HepG2 (cell line): ENCODE data around the gene ZNF117. TPM values are rescaled to one million over a fixed set of nuclear protein-coding genes. Genes with fewer than 3 reads are reported as not detected.

Experiments used
- CREB3 ChIP-seq: sonication (generic); formaldehyde crosslinking; IDR thresholded peaks from 2 replicates; pipeline ENCODE4 v1.5.0; 2020; ENCODE audit warnings: missing genetic modification reagents
- ELF4 ChIP-seq: sonication (generic); formaldehyde crosslinking; IDR thresholded peaks from 2 replicates; pipeline ENCODE4 v1.5.0; 2020; ENCODE audit warnings: missing genetic modification reagents, mild to moderate bottlenecking, moderate library complexity, borderline replicate concordance
- FOXK1 ChIP-seq: sonication (generic); formaldehyde crosslinking; IDR thresholded peaks from 2 replicates; pipeline ENCODE4 v1.4.0; 2020; ENCODE audit warnings: low read depth, missing genetic modification reagents, borderline replicate concordance
- FOXM1 ChIP-seq: sonication (generic); formaldehyde crosslinking; IDR thresholded peaks from 2 replicates; pipeline ENCODE4 v1.5.0; 2020; ENCODE audit warnings: missing genetic modification reagents
- HES4 ChIP-seq: sonication (generic); formaldehyde crosslinking; IDR thresholded peaks from 2 replicates; pipeline ENCODE4 v1.9.0; 2021; ENCODE audit warnings: mild to moderate bottlenecking, missing genetic modification reagents, borderline replicate concordance
- HOXA9 ChIP-seq: sonication (generic); formaldehyde crosslinking; IDR thresholded peaks from 2 replicates; pipeline ENCODE4 v1.8.1; 2022; ENCODE audit warnings: missing genetic modification reagents, mild to moderate bottlenecking, moderate library complexity, borderline replicate concordance
- PAWR ChIP-seq: sonication (generic); formaldehyde crosslinking; IDR thresholded peaks from 2 replicates; pipeline ENCODE4 v1.4.0; 2020; ENCODE audit warnings: missing genetic modification reagents, mild to moderate bottlenecking, borderline replicate concordance
- REPIN1 ChIP-seq: sonication (generic); formaldehyde crosslinking; IDR thresholded peaks from 2 replicates; pipeline ENCODE4 v1.8.0; 2022; ENCODE audit warnings: missing genetic modification reagents, low read depth, mild to moderate bottlenecking, borderline replicate concordance
- SNAI1 ChIP-seq: sonication (generic); formaldehyde crosslinking; IDR thresholded peaks from 2 replicates; pipeline ENCODE4 v1.5.0; 2020; ENCODE audit warnings: mild to moderate bottlenecking, missing genetic modification reagents, borderline replicate concordance
- YEATS4 ChIP-seq: sonication (generic); formaldehyde crosslinking; IDR thresholded peaks from 2 replicates; pipeline ENCODE4 v1.4.0; 2020; ENCODE audit warnings: missing genetic modification reagents, borderline replicate concordance
- ZBTB44 ChIP-seq: sonication (generic); formaldehyde crosslinking; IDR thresholded peaks from 2 replicates; pipeline ENCODE4 v1.4.0; 2020; ENCODE audit warnings: missing genetic modification reagents
- ZC3H13 ChIP-seq: sonication (generic); formaldehyde crosslinking; IDR thresholded peaks from 2 replicates; pipeline ENCODE4 v1.8.1; 2023; ENCODE audit warnings: mild to moderate bottlenecking, missing genetic modification reagents, moderate library complexity
- ZNF24 ChIP-seq: fragments of 450-650 bp; IDR thresholded peaks from 2 replicates; pipeline ENCODE4 v1.6.1; 2017; ENCODE audit warnings: antibody characterized with exemption, mild to moderate bottlenecking
- ZNF318 ChIP-seq: sonication (generic); formaldehyde crosslinking; IDR thresholded peaks from 2 replicates; pipeline ENCODE4 v1.4.0; 2020; ENCODE audit warnings: mild to moderate bottlenecking, missing genetic modification reagents
- ZNF33A ChIP-seq: sonication (generic); formaldehyde crosslinking; IDR thresholded peaks from 2 replicates; pipeline ENCODE4 v1.5.1; 2020; ENCODE audit warnings: missing genetic modification reagents, mild to moderate bottlenecking, moderate library complexity, borderline replicate concordance
- ZNF788 ChIP-seq: sonication (generic); formaldehyde crosslinking; IDR thresholded peaks from 2 replicates; pipeline ENCODE4 v1.5.0; 2020; ENCODE audit warnings: mild to moderate bottlenecking, missing genetic modification reagents, borderline replicate concordance
- polyA plus RNA-seq, 8 experiments: library from polyadenylated mRNA; depleted of rRNA in 3 of 8; stranded (reverse) in 7 of 8; unstranded in 1 of 8; fragments of >200 nt; fragmentation: Illumina TruSeq in 4 of 8; extraction: Trizol in 4 of 8; gene quantifications; 2 replicates each; pipeline versions ENCODE4 v1.2.1 to v1.2.3, GENCODE V29; 2011 to 2016; ENCODE audit warnings: low read depth in 4 of 8, missing spikeins in 1 of 8, mixed read lengths in 1 of 8; ENCODE audit not compliant: insufficient read depth in 1 of 8
- total RNA-seq, 5 experiments: library from RNA; depleted of rRNA; stranded (reverse); fragments of >200 nt; fragmentation: Illumina TruSeq; extraction: Trizol; gene quantifications; 2 replicates each; pipeline ENCODE4 v1.2.3, GENCODE V29; 2016; ENCODE audit warnings: low read depth in 1 of 5

ZNF117 gene
- total and polyA plus RNA-seq, 2 of the 13 experiments (the other 11 are each of a cell fraction or from before 2014, with no cell fraction given), result 6.6 to 20.0 TPM

- TF ChIP-seq FOXM1 (CRISPR knock-in tag), result no peak
- TF ChIP-seq HES4, result no peak
- no peak for TF ChIP-seq ZNF788
- TF ChIP-seq REPIN1 (CRISPR knock-in tag), result no peak
- TF ChIP-seq ZBTB44, result no peak
- peak; percentile 80 for TF ChIP-seq FOXK1 (CRISPR knock-in tag)
- no peak for TF ChIP-seq CREB3 (CRISPR knock-in tag)
- no peak for TF ChIP-seq PAWR (CRISPR knock-in tag)
- TF ChIP-seq YEATS4 (CRISPR knock-in tag), result peak; percentile 68; the same call in 1 of the 2 replicates
- no peak for TF ChIP-seq ZNF33A (CRISPR knock-in tag)
- TF ChIP-seq SNAI1 (CRISPR knock-in tag), result no peak
- TF ChIP-seq HOXA9 (CRISPR knock-in tag), result peak; percentile 98
- no peak for TF ChIP-seq ZNF24
- TF ChIP-seq ZNF318, result no peak
- TF ChIP-seq ZC3H13 (CRISPR knock-in tag), result 0 out of 2 replicates have a peak, but pooled peaks have one; percentile 41
- no peak for TF ChIP-seq ELF4 (CRISPR knock-in tag)
Observed at GRCh38 chr7:64999165-65000004, 8.5 kb upstream of the ZNF117 start (continued).
